Activated naive CD4-positive, alpha-beta T cell treated with anti-CD3 and anti-CD28 coated beads, Interleukin-2, amount 50 U/mL, for 72 hours (primary cell): ENCODE measurements around the gene C11orf86. TPM values are rescaled to one million over a fixed set of nuclear protein-coding genes. Genes with fewer than 3 reads are reported as not detected.
"Not testable (repeated sequence)": the region's sequence is repeated elsewhere in the genome, so short reads cannot be mapped to it uniquely, and the experiment has no call there.

Experiments
- ATAC-seq, 2 donors: fragments of 150-1000 bp; cut with Tn5 transposase; 2 replicates each; pipeline ENCODE4 v1.10.0; 2021; ENCODE audit warnings: mild to moderate bottlenecking in 2 of 2, moderate library complexity in 2 of 2
- DNase-seq, 2 donors: peaks; one replicate each; pipeline ENCODE4 v3.0.0; 2021 to 2022; ENCODE audit warnings: low spot score in 2 of 2
- H3K27ac Mint-ChIP-seq, 2 donors: one replicate each; pipeline ENCODE4 v1.8.0; 2022; ENCODE audit warnings: mild to moderate bottlenecking in 2 of 2, mixed read lengths in 2 of 2
- H3K36me3 Mint-ChIP-seq, 2 donors: one replicate each; pipeline ENCODE4 v1.8.0; 2022; ENCODE audit warnings: mixed read lengths in 2 of 2
- H3K9me3 Mint-ChIP-seq, 2 donors: one replicate each; pipeline ENCODE4 v1.8.0; 2022; ENCODE audit warnings: mixed read lengths in 2 of 2
- total RNA-seq, 2 donors: library from RNA; stranded (reverse); gene quantifications; one replicate each; pipeline ENCODE4 v1.2.3, GENCODE V29; 2022

The C11orf86 gene
- total RNA-seq, 2 donors from 2014 or later: not detected

DNA sequence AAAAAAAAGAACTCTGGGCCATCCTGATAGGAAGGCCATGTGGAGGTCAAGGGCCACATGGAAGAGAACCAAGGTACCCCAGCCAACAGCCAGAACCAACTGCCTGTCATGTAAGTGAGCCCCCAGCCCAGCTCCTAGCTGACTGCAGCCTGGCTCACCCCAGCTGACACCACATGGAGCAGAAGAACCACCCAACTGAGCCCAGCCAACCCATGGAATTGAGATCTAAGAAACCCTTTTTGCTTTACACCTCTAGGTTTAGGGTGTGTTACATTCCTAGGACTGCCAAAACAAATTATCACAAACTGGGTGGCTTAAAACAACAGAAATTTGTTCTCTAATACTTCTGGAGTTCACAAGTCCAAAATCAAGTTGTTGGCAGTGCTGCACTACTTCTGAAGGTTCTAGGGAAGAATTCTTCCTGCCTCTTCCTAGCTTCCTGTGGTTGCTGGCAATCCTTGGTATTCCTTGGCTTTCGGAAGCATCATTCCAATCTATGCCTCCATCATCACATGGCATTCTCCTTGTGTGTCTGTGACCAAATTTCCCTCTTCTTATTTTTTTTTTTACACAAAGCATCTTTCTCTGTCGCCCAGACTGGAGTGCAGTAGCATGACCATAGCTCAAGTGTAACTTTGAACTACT lies 4.4 kb downstream of the C11orf86 start:
- DNase-seq (no peak), ATAC-seq (no peak)
- Mint-ChIP-seq H3K36me3 (peaks cover 0 to 4% of the 10 kb centered on the region in 2 donors), H3K9me3 (peaks cover 0 to 8% of the 10 kb centered on the region in 2 donors), H3K27ac (no peak overlapping the region)

DNA sequence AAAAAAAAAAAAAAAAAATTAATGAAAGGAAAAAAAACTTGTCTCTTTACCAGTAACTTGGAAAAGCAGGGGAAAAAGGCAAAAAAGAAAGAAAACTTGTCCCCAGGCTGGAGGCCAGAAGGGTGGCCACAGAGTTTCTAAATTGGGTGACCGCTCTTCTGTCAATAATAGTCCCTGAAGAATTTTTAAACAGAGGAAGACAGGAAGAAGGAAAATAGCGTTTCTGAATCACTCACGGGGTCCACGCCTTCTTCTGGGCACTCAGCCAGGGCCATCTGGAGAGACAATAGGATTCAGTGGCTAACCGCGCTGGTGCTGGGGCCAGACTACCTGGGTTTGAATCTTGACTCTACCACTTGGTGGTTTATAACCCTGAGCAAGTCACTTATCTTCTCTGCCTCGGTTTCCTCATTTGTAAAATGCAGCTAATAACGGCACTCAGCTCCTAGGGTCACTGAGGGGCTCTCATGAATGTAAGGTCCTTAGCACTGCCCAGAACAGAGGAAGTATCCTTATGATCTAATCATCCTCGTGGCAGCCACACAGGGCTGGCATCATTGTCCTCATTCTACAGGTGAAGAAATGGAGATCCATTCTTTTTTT lies 7.0 kb downstream of the C11orf86 start:
- DNase-seq (peak in 1 of 2 donors; percentile 18), ATAC-seq (peak; percentile 46 to 76)
- Mint-ChIP-seq H3K36me3 (peaks cover 0 to 4% of the 10 kb centered on the region in 2 donors), H3K9me3 (peaks cover 0 to 8% of the 10 kb centered on the region in 2 donors), H3K27ac (no peak overlapping the region)

DNA sequence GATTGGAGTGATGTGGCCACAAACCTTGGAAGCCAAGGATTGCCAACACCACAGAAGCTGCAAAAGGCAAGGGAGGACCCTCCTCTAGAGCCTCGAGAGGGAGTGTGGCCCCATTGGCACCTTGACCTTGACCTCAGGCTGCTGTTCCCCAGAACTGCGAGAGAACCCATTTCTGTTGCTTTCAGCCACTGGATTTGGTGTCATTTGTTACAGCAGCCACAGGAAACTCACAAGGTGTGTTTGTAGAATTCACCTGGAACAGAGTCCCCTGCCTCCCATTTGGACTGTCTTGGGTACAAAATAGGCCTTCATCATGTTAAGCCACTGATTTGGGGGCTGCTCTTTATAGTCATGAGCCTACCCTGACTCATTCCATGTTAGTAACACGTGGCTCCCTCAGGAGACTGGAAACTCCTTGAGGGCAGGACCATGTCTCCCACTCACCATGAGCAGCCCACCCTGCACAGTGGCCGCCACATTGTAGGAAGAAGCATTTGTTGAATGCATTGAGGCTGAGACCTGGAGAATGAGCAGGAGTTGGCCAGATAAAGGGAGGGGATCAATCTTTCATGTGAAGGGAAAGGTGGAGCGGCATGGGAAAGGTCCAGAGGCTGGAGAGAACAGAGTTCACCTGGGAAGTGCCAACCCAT lies 8.3 kb downstream of the C11orf86 start:
- Mint-ChIP-seq H3K36me3 (no peaks in the 10 kb centered on the region), H3K9me3 (peaks cover 0 to 8% of the 10 kb centered on the region in 2 donors), H3K27ac (peak overlapping the region in 1 of 2 donors; percentile 2)
- ATAC-seq: no peak
- DNase-seq: no peak

DNA sequence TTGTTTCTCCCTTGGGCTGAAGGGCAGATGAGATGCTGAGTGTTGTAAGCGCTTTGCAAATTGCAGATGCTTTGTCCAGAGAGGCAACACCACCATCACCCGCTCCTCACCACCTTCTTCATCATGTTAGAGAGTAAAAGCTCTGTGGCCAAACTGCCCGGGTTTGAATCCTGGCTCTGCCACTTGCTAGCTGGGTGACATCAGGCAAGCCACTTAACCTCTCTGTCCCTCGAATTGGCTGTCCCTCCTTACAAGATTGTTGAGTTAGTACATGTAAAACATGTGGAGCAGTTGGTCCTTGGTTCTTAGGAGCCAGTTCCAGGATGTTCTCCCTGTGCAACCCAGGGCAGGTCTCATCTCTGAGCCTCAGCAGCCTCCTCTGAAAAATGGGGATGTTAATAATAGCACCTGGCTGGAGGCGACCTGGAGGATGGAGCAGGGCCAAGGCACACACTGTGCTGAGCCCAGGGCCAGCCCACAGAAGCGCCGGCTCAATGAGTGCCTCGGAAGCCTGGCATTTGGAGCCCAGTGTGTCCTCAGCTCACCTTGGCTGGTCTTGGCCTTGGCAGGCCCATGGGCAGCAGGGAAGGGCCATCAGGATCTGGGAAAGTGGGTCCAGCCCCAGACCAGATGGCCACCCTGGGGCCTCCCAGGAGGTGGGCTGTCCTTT lies 10.5 kb downstream of the C11orf86 start:
- DNase-seq (no peak), ATAC-seq (no peak)
- Mint-ChIP-seq H3K36me3 (no peaks in the 10 kb centered on the region), H3K27ac (no peak overlapping the region), H3K9me3 (no peaks in the 10 kb centered on the region)

DNA sequence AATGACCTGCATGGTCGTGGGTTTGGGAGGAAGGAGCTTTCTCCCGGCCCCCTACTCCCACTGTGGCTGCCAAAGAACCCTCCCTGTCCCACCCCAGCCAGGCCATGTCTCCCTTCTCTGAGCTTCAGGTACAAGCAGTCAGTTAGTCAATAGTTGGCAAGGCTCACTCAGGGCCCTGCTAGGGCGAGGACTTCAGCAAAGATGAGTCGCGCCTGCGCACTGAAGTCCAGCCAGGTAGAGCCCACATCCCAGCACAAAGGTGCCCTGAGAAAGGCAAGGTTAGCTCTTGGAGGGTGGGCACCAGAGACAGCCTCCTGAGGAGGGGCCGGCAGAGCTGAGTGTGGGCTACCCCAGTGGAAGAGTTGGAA lies 11.1 kb downstream of the C11orf86 start:
- ATAC-seq (no peak), DNase-seq (no peak)
- no peaks in the 10 kb centered on the region for H3K9me3 Mint-ChIP-seq
- H3K36me3 Mint-ChIP-seq: no peaks in the 10 kb centered on the region
- no peak overlapping the region for H3K27ac Mint-ChIP-seq

DNA sequence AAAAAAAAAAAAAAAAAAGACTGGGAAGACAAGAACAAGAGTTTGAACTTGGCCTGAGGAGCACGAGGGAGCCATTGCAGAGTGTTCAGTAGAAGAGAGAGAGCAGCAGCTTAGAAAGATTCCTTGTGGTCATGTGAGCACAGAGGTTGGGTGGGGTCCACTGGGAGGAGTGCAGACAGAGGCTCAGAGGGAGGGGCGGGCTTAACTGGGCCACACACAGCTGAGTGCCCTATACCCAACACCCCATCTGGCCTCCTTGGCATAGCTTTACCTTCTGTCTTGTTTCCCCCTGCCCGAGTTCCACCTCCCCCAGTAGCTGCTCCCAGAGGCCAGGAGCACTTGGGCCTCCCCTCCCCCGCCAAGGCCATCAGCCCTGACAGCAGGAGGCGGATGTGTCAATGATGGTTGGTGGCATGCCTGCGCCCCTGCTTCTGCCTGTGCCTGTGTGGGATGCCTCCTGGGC lies 12.1 kb downstream of the C11orf86 start:
- no peak for ATAC-seq
- Mint-ChIP-seq H3K9me3 (no peaks in the 10 kb centered on the region), H3K27ac (no peak overlapping the region)

DNA sequence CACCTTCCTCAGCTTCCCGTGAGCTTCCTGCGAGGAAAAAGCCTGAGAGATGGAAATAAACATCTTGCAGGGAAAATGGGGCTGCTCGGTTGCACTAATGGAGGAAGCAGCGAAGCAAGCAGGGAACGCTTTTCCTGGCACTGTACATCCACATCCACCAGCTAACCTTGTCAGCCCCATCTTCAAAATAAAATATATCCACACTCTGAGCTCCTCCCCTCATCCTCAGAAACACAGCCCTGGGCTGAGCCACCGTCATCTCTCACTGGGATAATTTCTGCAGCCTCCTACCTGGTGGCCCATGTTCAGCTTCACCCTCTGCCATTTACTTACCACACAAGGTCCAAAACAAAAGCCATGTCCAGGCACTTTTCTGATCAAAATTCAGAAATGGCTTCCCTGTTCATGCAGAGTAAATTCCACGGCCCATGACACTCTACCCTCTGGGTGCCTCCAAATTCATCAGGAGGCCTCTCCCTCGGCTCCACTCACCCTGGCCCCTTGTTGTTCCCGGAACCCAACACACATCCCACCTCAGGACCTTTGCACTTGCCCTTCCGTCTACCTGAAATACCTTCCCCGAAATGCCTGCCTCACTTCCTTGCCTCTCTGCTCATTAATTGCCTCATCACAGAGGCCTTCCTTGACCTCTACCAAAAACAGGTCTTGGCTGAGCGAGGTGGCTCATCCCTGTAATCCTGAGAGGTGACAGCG lies 13.0 kb downstream of the C11orf86 start:
- DNase-seq: no peak
- no peak for ATAC-seq
- Mint-ChIP-seq H3K9me3 (no peaks in the 10 kb centered on the region), H3K27ac (peak overlapping the region in 1 of 2 donors; percentile 37), H3K36me3 (no peaks in the 10 kb centered on the region)

More for the DNA sequence above, 12.1 kb downstream of the C11orf86 start:
- H3K36me3 Mint-ChIP-seq: no peaks in the 10 kb centered on the region
- no peak for DNase-seq

DNA sequence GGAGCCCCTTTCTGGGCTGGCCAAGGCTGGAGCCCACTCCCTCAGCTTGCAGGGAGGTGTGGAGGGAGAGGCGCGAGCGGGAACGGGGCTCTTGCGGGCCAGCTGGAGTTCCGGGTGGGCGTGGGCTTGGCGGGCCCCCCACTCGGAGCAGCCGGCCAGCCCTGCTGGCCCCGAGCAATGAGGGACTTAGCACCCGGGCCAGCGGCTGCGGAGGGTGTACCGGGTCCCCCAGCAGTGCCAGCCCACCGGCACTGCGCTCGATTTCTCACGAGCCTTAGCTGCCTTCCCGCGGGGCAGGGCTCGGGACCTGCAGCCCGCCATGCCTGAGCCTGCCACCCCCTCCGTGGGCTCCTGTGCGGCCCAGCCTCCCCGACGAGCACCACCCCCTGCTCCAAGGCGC lies 13.6 kb downstream of the C11orf86 start:
- H3K9me3 Mint-ChIP-seq, ATAC-seq, H3K36me3 Mint-ChIP-seq, DNase-seq, H3K27ac Mint-ChIP-seq: not testable (repeated sequence)

DNA sequence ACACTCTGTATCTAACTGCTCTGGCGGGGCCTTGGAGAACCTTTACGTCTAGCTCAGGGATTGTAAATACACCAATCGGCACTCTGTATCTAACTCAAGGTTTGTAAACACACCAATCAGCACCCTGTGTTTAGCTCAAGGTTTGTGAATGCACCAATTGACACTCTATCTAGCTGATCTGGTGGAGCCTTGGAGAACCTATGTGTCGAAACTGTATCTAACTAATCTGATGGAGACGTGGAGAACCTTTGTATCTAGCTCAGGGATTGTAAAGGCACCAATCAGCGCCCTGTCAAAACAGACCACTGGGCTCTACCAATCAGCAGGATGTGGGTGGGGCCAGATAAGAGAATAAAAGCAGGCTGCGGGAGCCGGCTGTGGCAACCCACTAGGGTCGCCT lies 14.3 kb downstream of the C11orf86 start:
- not testable (repeated sequence) for H3K36me3 Mint-ChIP-seq

DNA sequence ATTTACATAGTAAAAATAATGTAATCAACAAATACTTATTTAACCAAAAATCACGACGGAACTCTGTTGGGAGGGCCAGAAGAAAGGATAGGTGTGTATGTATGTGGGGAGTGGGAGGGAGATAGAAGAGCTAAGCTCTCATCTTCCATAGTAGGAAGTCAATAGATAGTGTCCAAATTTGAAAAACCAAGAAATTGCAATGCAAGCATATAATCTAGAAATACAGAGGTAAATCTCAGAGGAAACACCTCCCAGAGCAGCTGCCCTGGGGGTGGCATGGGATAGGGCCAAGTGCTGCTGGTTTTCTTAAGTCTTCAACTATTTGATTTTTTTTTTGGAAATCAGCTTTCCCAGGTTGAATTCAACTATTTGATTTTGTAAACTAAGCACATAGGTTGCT lies 16.9 kb downstream of the C11orf86 start:
- no peaks in the 10 kb centered on the region for H3K9me3 Mint-ChIP-seq
- no peaks in the 10 kb centered on the region for H3K36me3 Mint-ChIP-seq
- ATAC-seq: no peak
- H3K27ac Mint-ChIP-seq: no peak overlapping the region
- DNase-seq: no peak

More for the DNA sequence above, 14.3 kb downstream of the C11orf86 start:
- not testable (repeated sequence) for DNase-seq, ATAC-seq, H3K27ac Mint-ChIP-seq, H3K9me3 Mint-ChIP-seq

DNA sequence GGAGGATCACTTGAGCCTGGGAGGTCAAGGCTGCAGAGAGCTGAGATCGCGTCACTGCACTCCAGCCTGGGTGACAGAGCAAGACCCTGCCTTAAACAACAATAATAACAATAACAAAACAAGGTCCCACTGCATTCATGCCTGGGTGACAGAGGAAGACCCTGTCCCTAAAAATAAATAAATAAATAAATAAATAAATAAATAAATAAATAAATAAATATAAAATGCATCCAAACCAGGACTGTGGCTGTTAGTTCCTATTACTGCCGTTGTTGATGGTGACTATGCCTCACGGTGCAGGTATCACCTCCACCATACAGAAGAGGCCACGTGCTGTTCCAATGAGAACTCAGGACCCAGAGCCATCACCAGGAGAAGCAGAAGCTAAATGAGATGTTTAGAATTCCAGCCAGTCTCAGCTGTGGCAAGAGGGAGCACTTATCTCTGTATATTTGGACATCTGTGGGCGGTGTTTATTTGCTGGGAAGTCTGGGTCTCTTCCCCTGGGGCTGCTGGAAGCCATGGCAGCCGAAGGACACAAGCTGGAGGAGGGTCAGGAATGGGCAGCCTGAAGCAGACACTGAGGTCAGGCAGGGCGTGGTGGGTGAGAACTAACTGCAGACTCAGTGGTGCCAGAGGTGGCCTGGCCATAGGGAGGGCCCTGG lies 21.6 kb downstream of the C11orf86 start:
- DNase-seq (no peak), ATAC-seq (no peak)
- H3K9me3 Mint-ChIP-seq: no peaks in the 10 kb centered on the region
- H3K27ac Mint-ChIP-seq: no peak overlapping the region
- H3K36me3 Mint-ChIP-seq: no peaks in the 10 kb centered on the region

DNA sequence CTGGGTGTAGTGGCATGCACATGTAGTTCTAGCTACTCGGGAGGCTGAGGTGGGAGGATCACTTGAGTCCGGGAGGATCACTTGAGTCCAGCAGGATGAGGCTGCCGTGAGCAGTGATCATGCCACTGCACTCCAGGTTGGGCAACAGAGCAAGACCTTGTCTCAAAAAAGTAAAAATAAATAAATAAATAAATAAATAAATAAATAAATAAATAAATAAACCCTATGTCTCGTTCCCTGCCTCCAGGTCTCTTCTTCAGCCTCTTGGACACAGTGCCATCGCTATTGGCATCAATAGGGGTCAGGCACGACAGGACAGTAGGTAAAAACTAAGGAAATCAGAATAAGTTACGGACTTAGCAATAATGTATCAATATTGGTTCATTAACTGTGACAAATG lies 24.5 kb downstream of the C11orf86 start:
- no peak for ATAC-seq
- Mint-ChIP-seq H3K27ac (no peak overlapping the region), H3K36me3 (no peaks in the 10 kb centered on the region), H3K9me3 (no peaks in the 10 kb centered on the region)
- no peak for DNase-seq

DNA sequence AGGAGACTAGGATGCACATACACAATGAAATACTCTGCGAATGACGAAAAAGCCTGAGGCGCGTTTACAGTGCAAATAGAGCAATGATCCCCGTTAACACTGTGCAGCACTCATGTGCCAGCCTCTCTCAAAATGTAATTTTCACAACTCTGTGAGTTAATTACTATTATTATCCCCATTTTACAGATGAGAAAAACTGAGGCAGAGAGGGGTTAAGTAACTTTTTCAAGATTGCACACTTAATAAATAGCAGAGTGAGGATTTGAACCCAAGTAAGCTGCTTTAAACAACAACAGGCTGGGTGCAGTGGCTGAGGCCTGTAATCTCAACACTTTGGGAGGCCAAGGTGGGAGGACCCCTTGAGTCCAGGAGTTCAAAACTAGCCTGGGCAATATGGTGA lies 26.2 kb downstream of the C11orf86 start:
- DNase-seq (no peak), ATAC-seq (no peak)
- no peaks in the 10 kb centered on the region for H3K36me3 Mint-ChIP-seq
- no peak overlapping the region for H3K27ac Mint-ChIP-seq
- peaks cover 0 to 4% of the 10 kb centered on the region in 2 donors for H3K9me3 Mint-ChIP-seq

DNA sequence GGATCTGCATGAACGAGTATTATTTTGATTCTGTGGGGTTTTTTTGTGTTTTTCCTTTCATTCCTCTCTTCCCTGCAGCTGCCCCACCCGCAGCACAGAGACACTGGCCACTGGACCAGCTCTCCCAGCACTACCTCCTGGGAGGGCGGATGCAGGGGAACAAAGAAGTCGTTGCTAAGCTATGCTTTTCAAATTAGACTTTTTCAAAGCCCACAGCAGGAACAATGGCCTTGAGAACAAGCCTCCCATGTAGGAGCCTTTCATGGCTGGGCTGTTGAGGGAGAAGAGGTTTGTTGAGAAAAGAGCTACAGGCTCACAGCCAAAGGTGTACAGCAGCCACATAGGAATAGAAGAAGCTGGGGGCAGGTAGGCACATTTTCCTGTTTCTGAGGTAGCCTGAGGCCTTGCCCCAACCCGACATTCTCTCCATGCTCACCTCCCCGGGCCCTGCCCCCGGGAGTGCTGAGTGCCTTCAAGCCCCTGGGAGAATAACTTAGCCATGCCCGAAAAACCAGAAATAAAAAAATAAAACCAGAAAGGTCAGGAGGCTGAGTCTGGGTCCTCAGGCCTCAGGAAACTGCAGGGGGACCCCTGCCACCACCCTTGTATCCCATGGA lies 27.3 kb downstream of the C11orf86 start:
- Mint-ChIP-seq H3K36me3 (no peaks in the 10 kb centered on the region), H3K9me3 (peaks cover 0 to 9% of the 10 kb centered on the region in 2 donors), H3K27ac (no peak overlapping the region)
- DNase-seq (no peak), ATAC-seq (no peak)

DNA sequence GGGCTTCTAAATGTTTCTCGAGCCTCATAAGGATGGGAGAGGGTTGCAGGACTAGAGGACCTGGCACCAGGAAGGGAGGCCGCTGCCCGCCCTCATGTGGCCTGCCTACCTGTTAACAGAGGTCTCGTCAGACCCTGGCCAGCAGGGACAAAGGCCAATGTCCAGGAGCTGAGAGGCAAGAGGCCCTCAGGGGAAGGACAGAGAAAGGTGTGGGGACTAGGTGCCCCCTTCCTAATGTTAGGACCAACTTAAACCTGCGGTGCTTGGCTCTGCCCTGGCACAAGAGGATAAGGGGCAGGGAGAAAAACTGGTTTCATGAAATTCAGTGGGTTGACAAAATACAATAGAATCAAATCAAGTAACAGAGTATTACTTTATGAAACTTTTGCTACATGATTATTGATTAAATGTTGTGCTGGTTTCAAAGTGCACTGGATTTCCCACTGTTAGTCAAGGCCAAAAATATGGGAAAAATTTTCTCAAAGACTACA lies 27.9 kb downstream of the C11orf86 start:
- no peak for ATAC-seq

DNA sequence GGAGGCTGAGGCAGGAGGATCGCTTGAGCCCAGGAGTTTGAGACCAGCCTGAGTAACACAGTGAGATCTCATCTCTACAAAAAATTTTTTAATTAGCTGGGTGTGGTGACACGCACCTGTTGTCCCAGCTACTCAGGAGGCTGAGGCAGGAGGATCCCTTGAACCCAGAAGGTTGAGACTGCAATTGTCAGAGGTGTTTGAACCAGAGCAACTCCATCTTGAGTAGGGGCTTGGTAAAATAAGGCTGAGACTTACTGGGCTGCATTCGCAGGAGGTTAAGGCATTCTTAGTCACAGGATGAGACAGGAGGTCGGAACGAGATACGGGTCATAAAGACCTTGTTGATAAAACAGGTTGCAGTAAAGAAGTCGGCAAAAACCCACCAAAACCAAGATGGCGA lies 30.1 kb downstream of the C11orf86 start:
- H3K9me3 Mint-ChIP-seq, ATAC-seq: not testable (repeated sequence)

More for the DNA sequence above, 27.9 kb downstream of the C11orf86 start:
- DNase-seq: no peak
- Mint-ChIP-seq H3K9me3 (peaks cover 0 to 9% of the 10 kb centered on the region in 2 donors), H3K36me3 (no peaks in the 10 kb centered on the region), H3K27ac (no peak overlapping the region)

More for the DNA sequence above, 30.1 kb downstream of the C11orf86 start:
- H3K27ac Mint-ChIP-seq, DNase-seq, H3K36me3 Mint-ChIP-seq: not testable (repeated sequence)
